ENCODE data around the gene SLC45A3.

DNA sequence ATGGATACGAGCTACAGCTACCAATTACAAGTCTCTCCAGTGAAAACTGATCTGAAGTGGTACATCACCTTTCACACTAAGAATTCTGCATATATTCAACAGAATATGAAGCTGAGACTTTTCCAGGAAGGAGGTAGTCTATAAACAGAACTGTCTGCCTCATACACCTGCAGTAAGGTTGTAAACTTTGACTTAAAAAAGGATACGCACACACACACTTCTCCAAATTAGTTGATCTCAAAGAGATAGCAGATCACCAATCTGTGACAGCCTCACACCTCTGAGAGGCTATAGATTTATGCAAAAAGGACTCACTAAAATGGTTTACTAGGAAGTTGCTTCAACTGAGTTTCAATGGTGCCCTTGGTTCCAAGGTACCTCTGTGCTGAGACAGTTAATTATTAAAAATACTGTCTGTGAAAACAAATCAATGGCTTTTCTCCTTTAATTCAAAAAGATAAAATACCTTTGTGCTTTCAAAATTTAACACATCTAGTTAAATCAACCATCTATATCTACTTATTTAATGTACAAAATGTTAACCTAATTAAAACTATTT lies 66.4 kb downstream of the SLC45A3 start:
- TF ChIP-seq POLR2AphosphoS5 (IDR thresholded peaks at IDR 0.05; ENCODE audit: low read depth) (no peak), GABPA (IDR thresholded peaks at IDR 0.05; ENCODE audit: low read depth) (no peak)
- TF ChIP-seq, protein P1, sequence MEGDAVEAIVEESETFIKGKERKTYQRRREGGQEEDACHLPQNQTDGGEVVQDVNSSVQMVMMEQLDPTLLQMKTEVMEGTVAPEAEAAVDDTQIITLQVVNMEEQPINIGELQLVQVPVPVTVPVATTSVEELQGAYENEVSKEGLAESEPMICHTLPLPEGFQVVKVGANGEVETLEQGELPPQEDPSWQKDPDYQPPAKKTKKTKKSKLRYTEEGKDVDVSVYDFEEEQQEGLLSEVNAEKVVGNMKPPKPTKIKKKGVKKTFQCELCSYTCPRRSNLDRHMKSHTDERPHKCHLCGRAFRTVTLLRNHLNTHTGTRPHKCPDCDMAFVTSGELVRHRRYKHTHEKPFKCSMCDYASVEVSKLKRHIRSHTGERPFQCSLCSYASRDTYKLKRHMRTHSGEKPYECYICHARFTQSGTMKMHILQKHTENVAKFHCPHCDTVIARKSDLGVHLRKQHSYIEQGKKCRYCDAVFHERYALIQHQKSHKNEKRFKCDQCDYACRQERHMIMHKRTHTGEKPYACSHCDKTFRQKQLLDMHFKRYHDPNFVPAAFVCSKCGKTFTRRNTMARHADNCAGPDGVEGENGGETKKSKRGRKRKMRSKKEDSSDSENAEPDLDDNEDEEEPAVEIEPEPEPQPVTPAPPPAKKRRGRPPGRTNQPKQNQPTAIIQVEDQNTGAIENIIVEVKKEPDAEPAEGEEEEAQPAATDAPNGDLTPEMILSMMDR (IDR thresholded peaks at IDR 0.05; ENCODE audit: insufficient read depth, low read length) = no peak
- TF ChIP-seq, protein P2, sequence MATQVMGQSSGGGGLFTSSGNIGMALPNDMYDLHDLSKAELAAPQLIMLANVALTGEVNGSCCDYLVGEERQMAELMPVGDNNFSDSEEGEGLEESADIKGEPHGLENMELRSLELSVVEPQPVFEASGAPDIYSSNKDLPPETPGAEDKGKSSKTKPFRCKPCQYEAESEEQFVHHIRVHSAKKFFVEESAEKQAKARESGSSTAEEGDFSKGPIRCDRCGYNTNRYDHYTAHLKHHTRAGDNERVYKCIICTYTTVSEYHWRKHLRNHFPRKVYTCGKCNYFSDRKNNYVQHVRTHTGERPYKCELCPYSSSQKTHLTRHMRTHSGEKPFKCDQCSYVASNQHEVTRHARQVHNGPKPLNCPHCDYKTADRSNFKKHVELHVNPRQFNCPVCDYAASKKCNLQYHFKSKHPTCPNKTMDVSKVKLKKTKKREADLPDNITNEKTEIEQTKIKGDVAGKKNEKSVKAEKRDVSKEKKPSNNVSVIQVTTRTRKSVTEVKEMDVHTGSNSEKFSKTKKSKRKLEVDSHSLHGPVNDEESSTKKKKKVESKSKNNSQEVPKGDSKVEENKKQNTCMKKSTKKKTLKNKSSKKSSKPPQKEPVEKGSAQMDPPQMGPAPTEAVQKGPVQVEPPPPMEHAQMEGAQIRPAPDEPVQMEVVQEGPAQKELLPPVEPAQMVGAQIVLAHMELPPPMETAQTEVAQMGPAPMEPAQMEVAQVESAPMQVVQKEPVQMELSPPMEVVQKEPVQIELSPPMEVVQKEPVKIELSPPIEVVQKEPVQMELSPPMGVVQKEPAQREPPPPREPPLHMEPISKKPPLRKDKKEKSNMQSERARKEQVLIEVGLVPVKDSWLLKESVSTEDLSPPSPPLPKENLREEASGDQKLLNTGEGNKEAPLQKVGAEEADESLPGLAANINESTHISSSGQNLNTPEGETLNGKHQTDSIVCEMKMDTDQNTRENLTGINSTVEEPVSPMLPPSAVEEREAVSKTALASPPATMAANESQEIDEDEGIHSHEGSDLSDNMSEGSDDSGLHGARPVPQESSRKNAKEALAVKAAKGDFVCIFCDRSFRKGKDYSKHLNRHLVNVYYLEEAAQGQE (IDR thresholded peaks at IDR 0.05; ENCODE audit: insufficient replicate concordance, low read depth) = no peak
